ENCODE measurements around the gene COPS4.

GRCh38 chr4:83067058-83067639 is 32.2 kb downstream of the COPS4 start:
- TF ChIP-seq CTCF (conservative IDR thresholded peaks at IDR 0.05; ENCODE audit: low read length) (no peak), EZH2phosphoT487 (IDR thresholded peaks at IDR 0.05; ENCODE audit: borderline replicate concordance) (no peak)

Measured in Loucy (cell line).